ENCODE data around the gene CYFIP1. TPM values are rescaled to one million over a fixed set of nuclear protein-coding genes. Genes with fewer than 3 reads are reported as not detected.

The CYFIP1 gene
- total RNA-seq, 4 donors from 2014 or later, result 31.1 to 52.6 (median 37.4) TPM

DNA sequence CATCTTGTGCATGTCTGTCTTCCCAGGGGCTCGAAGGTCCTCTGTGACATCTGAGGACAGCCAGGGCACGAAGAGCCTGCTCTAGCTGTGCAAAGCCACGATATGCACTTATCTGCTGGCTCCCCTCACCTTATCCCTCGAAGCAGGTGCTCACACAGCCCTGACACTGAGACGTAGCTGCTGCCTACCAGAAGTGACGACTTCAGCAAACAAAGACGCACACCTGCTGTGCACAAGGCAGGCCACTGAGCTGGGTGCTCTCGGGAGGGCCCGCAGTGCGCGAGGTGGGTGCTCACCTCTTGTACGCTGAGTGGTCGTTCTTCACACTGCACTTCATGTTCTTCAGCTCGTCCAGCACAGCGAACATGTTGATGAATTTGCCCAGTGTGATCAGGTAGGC lies 37.3 kb downstream of the CYFIP1 start:
- in situ Hi-C loops (cut with MboI; ENCODE audit: low sequenced_read_pairs in 4 of 4), result no loop called here
- Histone ChIP-seq H3K4me3 (no peak overlapping the region), H3K36me3 (peaks cover 0 to 55% of the 10 kb centered on the region in 2 donors), H3K27ac (no peak overlapping the region), H3K27me3 (no peaks in the 10 kb centered on the region), H3K9me3 (no peaks in the 10 kb centered on the region), H3K4me1 (peaks cover 0 to 3% of the 10 kb centered on the region in 2 donors)
- DNase-seq, result no peak
- ATAC-seq, result no peak
- intact Hi-C loops (cut with DNase I; ENCODE audit: low total_unique reads), result no loop called here
- TF ChIP-seq, protein P1, sequence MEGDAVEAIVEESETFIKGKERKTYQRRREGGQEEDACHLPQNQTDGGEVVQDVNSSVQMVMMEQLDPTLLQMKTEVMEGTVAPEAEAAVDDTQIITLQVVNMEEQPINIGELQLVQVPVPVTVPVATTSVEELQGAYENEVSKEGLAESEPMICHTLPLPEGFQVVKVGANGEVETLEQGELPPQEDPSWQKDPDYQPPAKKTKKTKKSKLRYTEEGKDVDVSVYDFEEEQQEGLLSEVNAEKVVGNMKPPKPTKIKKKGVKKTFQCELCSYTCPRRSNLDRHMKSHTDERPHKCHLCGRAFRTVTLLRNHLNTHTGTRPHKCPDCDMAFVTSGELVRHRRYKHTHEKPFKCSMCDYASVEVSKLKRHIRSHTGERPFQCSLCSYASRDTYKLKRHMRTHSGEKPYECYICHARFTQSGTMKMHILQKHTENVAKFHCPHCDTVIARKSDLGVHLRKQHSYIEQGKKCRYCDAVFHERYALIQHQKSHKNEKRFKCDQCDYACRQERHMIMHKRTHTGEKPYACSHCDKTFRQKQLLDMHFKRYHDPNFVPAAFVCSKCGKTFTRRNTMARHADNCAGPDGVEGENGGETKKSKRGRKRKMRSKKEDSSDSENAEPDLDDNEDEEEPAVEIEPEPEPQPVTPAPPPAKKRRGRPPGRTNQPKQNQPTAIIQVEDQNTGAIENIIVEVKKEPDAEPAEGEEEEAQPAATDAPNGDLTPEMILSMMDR (IDR thresholded peaks at IDR 0.05 in 4 of 5, conservative IDR thresholded peaks at IDR 0.05 in 1 of 5), result no peak
- TF ChIP-seq POLR2A (IDR thresholded peaks at IDR 0.05), result no peak

DNA sequence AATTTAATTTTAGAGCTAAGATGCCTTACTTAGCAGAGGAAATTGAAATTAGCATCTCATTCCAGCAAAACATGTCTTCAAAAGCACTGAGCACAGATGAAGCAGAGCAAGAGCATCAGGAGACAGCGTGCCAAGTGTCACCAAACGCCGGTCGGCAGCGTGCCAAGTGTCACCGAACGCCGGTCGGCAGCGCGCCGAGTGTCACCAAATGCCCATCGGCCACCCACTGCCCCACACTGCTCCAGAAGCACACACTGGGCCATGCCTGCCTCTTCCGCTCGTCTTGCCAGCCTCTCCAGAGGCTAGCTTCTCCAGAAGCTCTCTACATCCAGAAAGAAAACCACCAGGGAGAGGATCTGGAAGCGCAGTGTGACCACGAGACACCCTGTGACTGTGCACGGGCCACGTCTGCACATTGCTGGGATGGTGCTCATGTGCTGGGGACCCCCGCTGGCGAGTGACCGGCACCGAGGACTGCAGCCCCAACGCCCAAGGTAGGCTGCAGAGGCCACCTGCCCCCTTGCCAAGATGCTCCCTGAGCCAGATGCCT lies 37.8 kb downstream of the CYFIP1 start:
- Histone ChIP-seq H3K4me1 (no peaks in the 10 kb centered on the region), H3K4me3 (no peak overlapping the region), H3K9me3 (no peaks in the 10 kb centered on the region), H3K36me3 (peaks cover 0 to 58% of the 10 kb centered on the region in 2 donors), H3K27me3 (no peaks in the 10 kb centered on the region), H3K27ac (no peak overlapping the region)
- intact Hi-C loops (cut with DNase I; ENCODE audit: low total_unique reads) (no loop called here), in situ Hi-C loops (cut with MboI; ENCODE audit: low sequenced_read_pairs in 4 of 4) (no loop called here)
- no peak for DNase-seq
- no peak for ATAC-seq
- no peak for TF ChIP-seq POLR2A (IDR thresholded peaks at IDR 0.05)
- TF ChIP-seq, protein P1 (IDR thresholded peaks at IDR 0.05 in 4 of 5, conservative IDR thresholded peaks at IDR 0.05 in 1 of 5), result no peak

DNA sequence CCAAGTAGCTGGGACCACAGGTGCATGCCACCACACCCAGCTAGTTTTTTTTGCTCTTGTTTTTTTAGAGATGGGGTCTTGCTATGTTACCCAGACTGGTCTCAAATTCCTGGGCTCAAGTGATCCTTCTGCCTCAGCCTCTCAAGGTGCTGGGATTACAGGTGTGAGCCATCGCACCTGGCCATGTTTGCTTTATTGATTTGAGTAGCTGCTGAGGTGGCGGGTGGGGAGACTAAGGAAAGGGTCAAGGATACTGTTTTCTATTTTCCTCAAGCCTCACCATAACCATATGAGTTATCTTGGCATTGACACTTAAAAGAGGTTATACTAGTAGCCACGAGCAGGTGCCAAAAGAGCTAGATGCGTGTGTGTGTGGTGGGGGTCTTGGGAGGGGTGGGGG lies 39.0 kb downstream of the CYFIP1 start:
- TF ChIP-seq POLR2A (IDR thresholded peaks at IDR 0.05), result no peak
- TF ChIP-seq, protein P1 (IDR thresholded peaks at IDR 0.05 in 4 of 5, conservative IDR thresholded peaks at IDR 0.05 in 1 of 5), result no peak
- DNase-seq, result no peak
- Histone ChIP-seq H3K4me1 (no peaks in the 10 kb centered on the region), H3K4me3 (no peak overlapping the region), H3K36me3 (peaks cover 0 to 61% of the 10 kb centered on the region in 2 donors), H3K27ac (no peak overlapping the region), H3K9me3 (no peaks in the 10 kb centered on the region), H3K27me3 (no peaks in the 10 kb centered on the region)
- intact Hi-C loops (cut with DNase I; ENCODE audit: low total_unique reads) (no loop called here), in situ Hi-C loops (cut with MboI; ENCODE audit: low sequenced_read_pairs in 4 of 4) (no loop called here)
- ATAC-seq, result no peak

DNA sequence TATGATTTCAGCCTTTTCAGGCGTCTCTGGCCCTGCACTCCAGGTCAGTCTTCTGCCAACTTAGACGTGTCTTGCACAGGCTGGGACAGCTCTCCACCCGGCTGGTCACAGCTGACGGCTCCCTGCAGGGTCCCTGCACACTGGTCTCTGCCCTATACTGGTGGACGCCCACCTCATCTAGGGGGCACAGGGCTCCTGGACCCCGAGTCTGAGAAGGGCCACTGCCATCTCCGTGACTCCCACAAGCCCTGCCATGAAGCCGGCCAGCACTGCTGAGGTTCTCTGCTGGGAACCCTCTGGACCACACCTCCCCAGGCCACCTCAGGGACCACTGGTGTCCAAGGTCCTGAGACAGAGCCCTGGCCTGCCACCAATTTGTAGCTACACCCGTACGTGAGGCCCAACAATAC lies 40.5 kb downstream of the CYFIP1 start:
- in situ Hi-C loops (cut with MboI; ENCODE audit: low sequenced_read_pairs in 4 of 4) (no loop called here), intact Hi-C loops (cut with DNase I; ENCODE audit: low total_unique reads) (no loop called here)
- Histone ChIP-seq H3K27me3 (no peaks in the 10 kb centered on the region), H3K9me3 (no peaks in the 10 kb centered on the region), H3K36me3 (peaks cover 0 to 69% of the 10 kb centered on the region in 2 donors), H3K4me1 (no peaks in the 10 kb centered on the region), H3K27ac (no peak overlapping the region), H3K4me3 (no peak overlapping the region)
- ATAC-seq, result no peak
- TF ChIP-seq, protein P1 (IDR thresholded peaks at IDR 0.05 in 4 of 5, conservative IDR thresholded peaks at IDR 0.05 in 1 of 5), result no peak
- no peak for TF ChIP-seq POLR2A (IDR thresholded peaks at IDR 0.05)
- DNase-seq, result no peak

DNA sequence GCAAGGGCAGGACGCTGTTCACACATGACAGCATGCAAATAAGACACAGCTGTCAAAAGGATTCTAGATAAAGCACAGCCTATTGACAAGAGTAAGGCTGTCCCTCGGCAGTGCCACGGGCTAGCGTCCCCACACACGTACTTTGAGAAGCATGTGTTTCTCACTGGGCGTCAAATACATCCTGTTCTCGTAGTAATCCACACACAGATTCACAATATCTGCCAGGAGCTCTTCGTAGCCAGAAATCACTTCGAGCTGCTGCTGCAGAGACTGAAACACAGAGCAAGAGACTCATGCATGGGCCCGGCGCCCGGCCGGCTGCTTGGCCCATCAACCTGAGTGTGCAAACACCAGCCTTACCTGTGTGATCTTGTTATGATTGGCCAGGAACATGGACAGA lies 41.1 kb downstream of the CYFIP1 start:
- Histone ChIP-seq H3K27me3 (no peaks in the 10 kb centered on the region), H3K9me3 (no peaks in the 10 kb centered on the region), H3K36me3 (peaks cover 0 to 64% of the 10 kb centered on the region in 2 donors), H3K27ac (no peak overlapping the region), H3K4me3 (no peak overlapping the region), H3K4me1 (no peaks in the 10 kb centered on the region)
- intact Hi-C loops (cut with DNase I; ENCODE audit: low total_unique reads), result no loop called here
- no peak for ATAC-seq
- in situ Hi-C loops (cut with MboI; ENCODE audit: low sequenced_read_pairs in 4 of 4), result no loop called here
- no peak for DNase-seq
- no peak for TF ChIP-seq POLR2A (IDR thresholded peaks at IDR 0.05)
- TF ChIP-seq, protein P1 (IDR thresholded peaks at IDR 0.05 in 4 of 5, conservative IDR thresholded peaks at IDR 0.05 in 1 of 5), result no peak

Data from gastrocnemius medialis (tissue), 4 donors.